ENCODE measurements around the gene ZNF691.
"Not testable (repeated sequence)": the region's sequence is repeated elsewhere in the genome, so short reads cannot be mapped to it uniquely, and the experiment has no call there.

Gene ZNF691

GRCh38 chr1:42832641-42833240, 13.7 kb upstream of the ZNF691 start:
- DNase-seq: no peak

GRCh38 chr1:42833981-42834380, 12.4 kb upstream of the ZNF691 start:
- DNase-seq: no peak

- no peak for DNase-seq
Observed at GRCh38 chr1:42834803-42835202, 11.6 kb upstream of the ZNF691 start.

GRCh38 chr1:42835422-42835821, 11.0 kb upstream of the ZNF691 start:
- no peak for DNase-seq

- no peak for DNase-seq
Observed at GRCh38 chr1:42837709-42838108, 8.7 kb upstream of the ZNF691 start.

GRCh38 chr1:42838482-42839190, 7.8 kb upstream of the ZNF691 start:
- DNase-seq: no peak

GRCh38 chr1:42841010-42841409, 5.4 kb upstream of the ZNF691 start:
- DNase-seq: no peak

GRCh38 chr1:42841440-42842147, 4.8 kb upstream of the ZNF691 start:
- no peak for DNase-seq

GRCh38 chr1:42844592-42845140, 1.7 kb upstream of the ZNF691 start:
- peak in 1 of 2 experiments; percentile 22 for DNase-seq

- no peak for DNase-seq
Observed at GRCh38 chr1:42845193-42845592, 1.2 kb upstream of the ZNF691 start.

- DNase-seq: peak; percentile 17 to 26
Observed at GRCh38 chr1:42845866-42846256, 552 bp upstream of the ZNF691 start.

- peak in 1 of 2 experiments; percentile 9 for DNase-seq
Observed at GRCh38 chr1:42847111-42847595, 740 bp downstream of the ZNF691 start.

- DNase-seq: peak; percentile 30 to 34
Observed at GRCh38 chr1:42847721-42848460, 1.5 kb downstream of the ZNF691 start.

- no peak for DNase-seq
Observed at GRCh38 chr1:42848823-42849537, 2.6 kb downstream of the ZNF691 start.

GRCh38 chr1:42849944-42850343, 3.5 kb downstream of the ZNF691 start:
- DNase-seq: no peak

GRCh38 chr1:42851420-42851819, 5.0 kb downstream of the ZNF691 start:
- DNase-seq: no peak

- no peak for DNase-seq
Observed at GRCh38 chr1:42851960-42852607, 5.7 kb downstream of the ZNF691 start.

GRCh38 chr1:42852608-42852980, 6.2 kb downstream of the ZNF691 start:
- DNase-seq: no peak

GRCh38 chr1:42853116-42853884, 6.9 kb downstream of the ZNF691 start:
- no peak for DNase-seq

GRCh38 chr1:42856554-42856953, 10.1 kb downstream of the ZNF691 start:
- DNase-seq: not testable (repeated sequence)

GRCh38 chr1:42859366-42859765, 13.0 kb downstream of the ZNF691 start:
- DNase-seq: not testable (repeated sequence)

All from activated CD4-positive, alpha-beta T cell treated with anti-CD3 and anti-CD28 coated beads, Interleukin-2, amount 50 U/mL, for 48 hours (primary cell).